HEK293T (cell line): Measurements from ENCODE around the gene CT45A3.
"Not testable (repeated sequence)": the region's sequence is repeated elsewhere in the genome, so short reads cannot be mapped to it uniquely, and the experiment has no call there.

Experiments used
- BHLHE40 ChIP-seq: fragments of 450-650 bp; IDR thresholded peaks from 2 replicates; pipeline ENCODE4 v1.6.1; 2016; ENCODE audit warnings: mild to moderate bottlenecking, moderate library complexity, borderline replicate concordance
- FOXK2 ChIP-seq: fragments of 450-650 bp; IDR thresholded peaks from 2 replicates; pipeline ENCODE4 v1.6.1; 2016; ENCODE audit warnings: mild to moderate bottlenecking
- HDGF ChIP-seq: fragments of 450-650 bp; IDR thresholded peaks from 2 replicates; pipeline ENCODE4 v1.6.1; 2017; ENCODE audit warnings: antibody characterized with exemption, borderline replicate concordance
- L3MBTL2 ChIP-seq: fragments of 450-650 bp; conservative IDR thresholded peaks from 2 replicates; pipeline ENCODE4 v1.6.1; 2016; ENCODE audit warnings: mild to moderate bottlenecking
- PKNOX1 ChIP-seq: fragments of 450-650 bp; IDR thresholded peaks from 2 replicates; pipeline ENCODE4 v1.6.1; 2016
- SUZ12 ChIP-seq: fragments of 450-650 bp; IDR thresholded peaks from 2 replicates; pipeline ENCODE4 v1.6.1; 2016; ENCODE audit warnings: mild to moderate bottlenecking
- ZNF384 ChIP-seq: fragments of 450-650 bp; IDR thresholded peaks from 2 replicates; pipeline ENCODE4 v1.6.1; 2016

- not testable (repeated sequence) for TF ChIP-seq SUZ12, FOXK2, BHLHE40, HDGF, PKNOX1, L3MBTL2, ZNF384
Measured at GRCh38 chrX:135734666-135735065, 33.3 kb downstream of the CT45A3 start.
